HL-60 (cell line): ENCODE measurements around the gene PRDM16.

Experiments
- CTCF ChIP-seq: IDR thresholded peaks from one replicate; pipeline ENCODE4 v1.5.1; 2011; ENCODE audit warnings: low read length, control low read depth, inconsistent platforms; ENCODE audit not compliant: insufficient read depth
- GABPA ChIP-seq: IDR thresholded peaks from 2 replicates; pipeline ENCODE4 v1.6.1; 2012; ENCODE audit warnings: low read depth
- SPI1 ChIP-seq: IDR thresholded peaks from 2 replicates; pipeline ENCODE4 v1.6.1; 2012; ENCODE audit warnings: low read depth, mild to moderate bottlenecking, borderline replicate concordance

GRCh38 chr1:3076363-3076740, 7.3 kb downstream of the PRDM16 start:
- TF ChIP-seq CTCF (no peak), SPI1 (no peak), GABPA (no peak)
